ENCODE data around the gene SF3B5.
"Not testable (repeated sequence)": the region's sequence is repeated elsewhere in the genome, so short reads cannot be mapped to it uniquely, and the experiment has no call there.

The SF3B5 gene

GRCh38 chr6:144062786-144063185 lies 32.6 kb downstream of the SF3B5 start:
- no peak for DNase-seq

- DNase-seq, result no peak
Measured at GRCh38 chr6:144059139-144059538, 36.2 kb downstream of the SF3B5 start.

GRCh38 chr6:144055121-144055931 lies 40.0 kb downstream of the SF3B5 start:
- DNase-seq, result peak; percentile 34 to 43

- no peak for DNase-seq
Measured at GRCh38 chr6:144053601-144054000, 41.8 kb downstream of the SF3B5 start.

GRCh38 chr6:144052488-144052887 lies 42.9 kb downstream of the SF3B5 start:
- DNase-seq, result no peak

GRCh38 chr6:144049386-144049785 lies 46.0 kb downstream of the SF3B5 start:
- no peak for DNase-seq

GRCh38 chr6:144047688-144048087 lies 47.7 kb downstream of the SF3B5 start:
- no peak for DNase-seq

GRCh38 chr6:144046672-144047071 lies 48.7 kb downstream of the SF3B5 start:
- DNase-seq, result not testable (repeated sequence)

- not testable (repeated sequence) for DNase-seq
Measured at GRCh38 chr6:144044989-144045388, 50.4 kb downstream of the SF3B5 start.
